ENCODE data around the gene SOX15.

SOX15 gene

DNA sequence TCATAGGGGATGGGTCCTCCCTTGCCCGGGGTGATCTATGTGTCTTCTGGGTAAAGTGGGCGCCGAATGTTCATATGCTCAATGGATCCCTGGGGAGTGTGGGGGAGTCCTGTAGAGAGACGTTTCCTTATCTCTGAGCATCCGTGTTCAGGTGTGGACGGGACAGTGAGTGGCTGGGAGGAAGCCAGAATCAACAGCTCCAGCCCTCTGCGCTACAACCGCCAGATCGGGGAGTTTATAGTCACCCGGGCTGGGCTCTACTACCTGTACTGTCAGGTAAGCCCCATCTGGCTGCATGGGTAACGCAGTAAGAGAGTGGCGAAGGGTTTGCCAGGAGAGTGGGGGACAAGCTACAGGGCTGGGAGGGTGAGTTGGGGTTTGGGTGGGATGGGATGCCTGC, 33.3 kb downstream of the SOX15 start:
- no peak for DNase-seq

DNA sequence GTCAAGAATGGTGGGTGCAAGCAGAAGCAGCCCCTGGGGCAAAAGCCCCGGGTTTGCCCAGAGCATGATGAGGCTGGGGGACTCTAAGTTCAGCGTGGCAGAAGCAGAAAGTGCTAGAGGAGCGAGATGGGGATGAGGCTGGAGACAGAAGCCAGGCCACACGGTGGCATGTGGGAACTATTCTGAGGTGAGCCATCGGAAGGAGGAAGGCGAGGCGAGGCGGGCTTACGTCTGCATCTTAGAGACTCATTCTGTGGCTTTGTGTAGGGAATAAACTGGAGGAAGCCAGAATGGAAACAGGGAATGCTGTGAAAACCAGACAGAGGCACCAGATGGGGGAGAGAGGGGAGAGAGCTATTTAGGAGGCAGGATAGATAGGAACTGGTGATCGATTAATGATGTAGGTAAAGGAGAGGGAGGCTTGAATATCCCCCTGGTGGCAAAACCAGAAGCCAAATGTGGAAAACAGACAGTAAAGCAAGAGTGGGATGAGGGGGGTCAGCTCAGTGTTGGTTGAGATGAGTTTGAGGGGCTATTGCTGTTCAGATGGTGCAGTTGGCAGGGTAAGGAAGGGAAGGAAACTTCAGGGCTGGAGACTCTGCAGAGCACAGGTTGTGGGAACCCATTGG, 34.5 kb downstream of the SOX15 start:
- no peak for DNase-seq

DNA sequence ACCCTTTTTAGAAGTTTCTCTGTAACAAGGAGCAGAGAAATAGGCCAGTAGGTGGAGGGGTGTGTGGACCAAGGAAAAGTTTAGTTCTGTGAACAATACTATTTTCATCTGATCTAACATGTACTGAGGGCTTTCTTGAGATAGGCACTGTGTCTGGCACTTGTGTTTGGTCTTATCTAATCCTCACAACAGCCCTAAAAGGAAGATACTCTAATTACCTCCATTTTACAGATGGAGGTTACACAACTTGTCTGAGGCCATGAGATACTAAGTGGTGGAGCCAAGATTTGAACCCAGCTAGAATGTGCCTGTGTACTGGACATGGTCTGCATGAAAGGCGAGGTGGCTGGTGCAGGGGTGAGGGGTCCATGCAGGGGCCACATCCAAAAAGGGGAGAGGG, 36.5 kb downstream of the SOX15 start:
- no peak for DNase-seq

DNA sequence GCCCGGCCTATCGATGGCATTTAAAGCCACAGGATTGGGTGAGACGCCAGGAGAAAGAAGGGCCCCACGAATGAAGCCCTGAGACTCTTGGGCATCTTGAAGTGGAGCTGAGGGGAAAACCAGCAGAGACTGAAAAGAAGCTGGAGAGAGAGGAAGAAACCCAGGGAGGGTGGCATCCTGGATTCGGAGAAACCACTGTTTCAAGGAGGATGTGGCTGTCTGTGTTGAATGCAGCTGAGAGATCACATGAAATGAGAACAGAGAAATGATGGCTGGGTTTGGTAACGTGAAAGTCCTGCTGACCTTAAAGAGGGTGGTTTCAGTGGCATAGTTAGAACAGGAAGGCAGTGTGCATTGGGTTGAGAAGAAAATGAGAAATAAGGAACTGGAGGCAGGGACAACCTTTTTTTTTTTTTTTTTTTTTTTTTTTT, 37.3 kb downstream of the SOX15 start:
- DNase-seq: peak in 2 of 5 donors; percentile 31 to 94

DNA sequence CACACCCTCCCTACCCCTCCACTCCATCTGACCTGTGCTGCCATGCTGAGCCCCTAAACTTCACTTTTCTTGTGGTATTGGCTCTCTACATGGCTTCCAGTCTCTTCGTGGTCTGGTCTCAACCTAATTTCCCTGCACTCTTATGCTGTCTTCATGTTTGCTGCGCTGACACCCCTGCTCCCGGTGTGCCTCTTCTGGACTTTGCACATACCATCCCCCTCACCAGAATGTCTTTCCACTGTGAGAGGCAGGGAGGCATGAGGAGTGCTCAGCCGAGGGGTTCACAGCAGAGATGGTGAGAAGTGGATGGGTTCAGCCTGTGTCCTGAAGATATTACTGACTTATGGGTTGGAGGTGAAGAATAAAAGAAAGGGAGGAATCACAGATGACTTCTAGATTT, 38.5 kb downstream of the SOX15 start:
- DNase-seq: no peak

DNA sequence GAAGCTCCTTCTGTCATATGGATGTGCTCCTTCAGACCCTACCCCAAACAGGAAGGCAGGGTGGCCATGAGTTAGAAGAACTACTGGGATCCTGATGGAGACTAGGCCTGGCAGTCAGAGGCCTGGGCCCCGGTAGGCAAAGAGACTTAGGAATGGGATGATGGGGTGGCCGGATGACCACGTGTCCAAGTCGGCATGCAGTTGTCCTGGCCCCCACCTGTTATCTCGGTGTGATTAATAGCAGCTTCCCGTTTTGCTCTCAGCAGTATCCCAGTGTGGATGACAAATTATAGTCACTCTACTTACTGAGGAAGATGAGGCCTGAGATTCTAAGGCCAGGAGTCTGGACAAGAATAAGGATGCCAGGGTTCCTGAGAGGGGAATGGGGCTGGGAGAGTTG, 39.5 kb downstream of the SOX15 start:
- no peak for DNase-seq

DNA sequence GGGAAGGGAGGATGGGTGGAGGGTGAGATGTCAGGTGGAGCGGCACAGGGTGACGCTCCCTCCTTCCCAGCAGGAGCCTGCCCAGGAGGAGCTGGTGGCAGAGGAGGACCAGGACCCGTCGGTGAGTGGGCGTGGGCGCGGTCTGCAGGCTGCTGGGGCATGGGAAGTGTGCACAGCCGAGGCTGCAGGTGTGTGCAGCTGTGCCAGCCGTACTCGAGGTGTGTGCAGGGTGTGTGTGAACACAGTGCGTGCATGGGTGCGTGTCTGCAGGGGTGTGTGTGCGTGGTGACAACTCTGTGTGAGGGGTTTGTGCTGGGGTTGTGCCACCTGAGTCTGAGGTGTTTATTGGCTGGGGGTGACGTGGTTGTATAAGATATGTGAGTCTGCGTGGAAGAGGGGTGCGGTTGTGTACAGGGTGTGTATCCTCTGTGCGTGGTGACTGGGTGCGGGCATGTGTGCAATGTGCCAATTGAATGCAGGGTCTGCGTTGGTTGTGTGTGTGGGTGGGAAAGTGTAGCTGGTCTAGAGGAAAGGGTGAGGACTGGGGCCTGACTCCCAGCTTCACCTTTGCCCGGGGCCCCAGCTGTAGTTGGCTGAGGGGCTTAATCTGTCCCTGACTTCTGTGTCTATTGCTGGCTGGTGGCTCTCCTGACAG, 40.4 kb downstream of the SOX15 start:
- DNase-seq: peak in 2 of 5 donors; percentile 23 to 48

DNA sequence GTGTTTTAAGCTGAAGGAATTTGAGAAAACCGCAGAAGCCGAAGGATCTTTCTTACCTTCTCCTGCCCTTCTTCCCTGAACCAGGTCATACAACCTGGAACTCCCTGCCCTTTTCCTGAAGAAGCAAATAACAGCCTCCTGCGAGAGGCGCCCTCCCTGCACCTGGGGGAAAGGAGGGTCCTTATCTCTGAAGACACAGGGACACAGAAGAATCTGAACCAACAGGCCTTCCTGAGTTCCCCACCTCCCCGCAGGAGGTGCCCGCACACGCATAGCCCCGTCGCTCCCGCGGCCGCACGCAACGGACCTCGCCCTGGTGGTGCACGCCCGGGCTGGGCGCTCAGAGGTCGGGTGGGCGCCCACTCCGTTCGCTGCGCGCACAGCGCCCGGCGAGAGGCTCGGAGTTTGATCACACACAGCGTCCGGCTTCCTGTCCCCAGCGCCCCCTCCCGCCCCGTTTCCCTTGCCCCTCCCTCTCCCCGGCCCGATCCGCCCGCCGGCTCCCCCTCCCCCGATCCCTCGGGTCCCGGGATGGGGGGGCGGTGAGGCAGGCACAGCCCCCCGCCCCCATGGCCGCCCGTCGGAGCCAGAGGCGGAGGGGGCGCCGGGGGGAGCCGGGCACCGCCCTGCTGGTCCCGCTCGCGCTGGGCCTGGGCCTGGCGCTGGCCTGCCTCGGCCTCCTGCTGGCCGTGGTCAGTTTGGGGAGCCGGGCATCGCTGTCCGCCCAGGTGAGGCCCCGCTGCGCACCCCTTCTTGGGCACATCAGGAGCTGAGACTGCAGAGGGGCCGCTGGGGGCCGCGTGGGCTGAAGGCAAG, 41.1 kb downstream of the SOX15 start, which contains the start of gene TNFSF12:
TNFSF12 (plus strand) TSS at position 474 of the 816 bp plus-strand sequence; CDS start at position 570, 96 bp downstream.
- DNase-seq: peak; percentile 34 to 61 (median 41)

DNA sequence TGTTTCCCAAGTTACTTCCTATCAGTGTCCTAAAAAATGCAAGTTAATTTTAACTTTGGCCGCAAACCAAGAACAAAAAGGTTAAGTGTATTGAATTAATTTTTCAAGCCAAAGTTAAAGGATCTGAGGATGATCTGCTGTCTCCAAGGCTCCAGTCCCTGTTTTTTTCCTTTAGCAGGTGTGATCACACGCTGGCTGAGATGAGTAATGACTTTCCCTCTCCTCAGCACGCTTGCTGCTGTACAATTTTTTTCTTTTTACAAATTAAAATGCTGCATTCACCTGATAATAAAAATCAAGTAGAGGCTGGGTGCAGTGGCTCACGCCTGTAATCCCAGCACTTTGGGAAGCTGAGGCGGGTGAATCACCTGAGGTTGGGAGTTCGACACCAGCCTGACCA, 45.0 kb downstream of the SOX15 start:
- no peak for DNase-seq

DNA sequence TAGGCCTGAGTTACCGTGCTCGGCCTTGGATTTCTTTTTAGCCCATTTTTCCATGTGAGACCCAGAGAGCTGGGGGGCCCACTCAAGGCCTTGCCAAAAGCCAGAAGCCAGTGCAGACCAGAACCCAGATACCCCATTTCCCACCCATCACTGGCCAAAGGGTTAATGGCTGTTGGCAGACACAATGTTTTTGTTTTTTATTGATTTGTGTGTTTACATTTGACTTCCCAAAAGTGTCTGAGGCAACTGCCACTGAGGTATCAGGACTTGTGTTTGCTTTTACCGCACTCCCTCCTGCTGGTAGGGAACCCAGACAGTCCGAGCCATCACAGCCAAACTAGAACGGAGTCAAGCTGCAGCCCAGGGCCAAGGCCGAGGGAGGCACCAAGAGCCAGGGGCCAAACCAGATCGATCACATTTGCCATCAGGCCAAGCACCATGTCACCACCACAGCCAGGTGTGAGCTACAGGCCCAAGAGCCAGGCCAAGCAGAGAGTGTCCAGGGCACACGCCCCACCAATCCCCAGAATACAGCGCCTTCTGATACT, 48.7 kb downstream of the SOX15 start:
- no peak for DNase-seq

DNA sequence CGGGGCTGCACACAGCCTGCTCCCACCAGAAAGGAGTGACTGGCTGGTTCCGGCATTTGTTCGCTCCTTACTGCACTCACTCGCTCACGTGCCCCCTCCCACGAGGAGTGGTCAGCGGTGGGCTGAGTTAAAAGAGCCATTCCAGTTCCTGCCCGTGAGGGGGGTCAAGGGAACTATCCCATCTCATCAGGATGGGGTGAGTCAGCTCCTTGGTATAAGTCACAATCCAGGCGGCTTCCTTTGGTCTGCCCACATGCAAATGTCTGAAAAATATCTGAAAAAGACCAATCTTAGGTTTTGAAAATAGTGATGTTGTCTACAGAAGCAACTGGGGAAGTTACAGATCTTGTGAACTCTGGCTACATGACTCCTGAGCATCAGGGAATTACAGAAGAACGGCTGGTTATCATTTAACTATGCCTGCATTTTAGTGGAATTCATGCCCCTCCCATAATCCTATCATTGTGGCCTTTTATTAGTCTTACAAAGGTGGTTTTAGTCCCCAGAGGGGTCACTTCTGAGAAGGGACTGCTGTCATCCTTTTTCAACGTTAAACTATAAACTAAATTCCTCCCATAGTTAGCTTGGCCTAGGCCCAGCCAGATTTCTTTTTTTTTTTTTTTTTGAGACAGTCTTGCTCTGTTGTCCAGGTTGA, 50.9 kb downstream of the SOX15 start:
- DNase-seq: no peak

Measured in T-helper 1 cell (primary cell).